Body of pancreas (tissue), 4 donors: ENCODE data around the gene AMPH. TPM values are rescaled to one million over a fixed set of nuclear protein-coding genes. Genes with fewer than 3 reads are reported as not detected.
A peak's percentile ranks its signal among the peaks of the same experiment; 100 is the strongest.

Source experiments
- ATAC-seq: fragments of 150-250 bp; one replicate; pipeline ENCODE4 v1.9.1; 2016
- DNase-seq, 4 donors: peaks; one replicate each; pipeline ENCODE4 v3.0.0-alpha.2; 2019
- H3K27ac ChIP-seq, 4 donors: fragments of 200-600 bp; sonication (generic); 1 replicate in 3 of 4; 2 replicates in 1 of 4; pipeline versions ENCODE4 v1.5.1 to v1.6.1; 2016 to 2019; ENCODE audit warnings: mild to moderate bottlenecking in 1 of 4, mixed read lengths in 1 of 4, moderate library complexity in 1 of 4
- H3K27me3 ChIP-seq, 2 donors: fragments of 200-600 bp; sonication (generic); one replicate each; pipeline ENCODE4 v1.6.0; 2016; ENCODE audit warnings: mild to moderate bottlenecking in 1 of 2
- H3K36me3 ChIP-seq, 2 donors: fragments of 200-600 bp; sonication (generic); replicated peaks in 1 of 2; 2 replicates each; pipeline ENCODE4 v1.5.1; 2016; ENCODE audit warnings: low read depth in 2 of 2; ENCODE audit not compliant: insufficient read depth in 1 of 2
- H3K4me1 ChIP-seq: fragments of 200-600 bp; sonication (generic); one replicate; pipeline ENCODE4 v1.6.0; 2016
- H3K4me3 ChIP-seq, 2 donors: fragments of 200-600 bp; sonication (generic); 1 replicate in 1 of 2; 2 replicates in 1 of 2; pipeline ENCODE4 v1.5.1; 2016 to 2019
- H3K9me3 ChIP-seq, 3 donors: fragments of 200-600 bp; sonication (generic); 1 replicate in 2 of 3; 2 replicates in 1 of 3; pipeline ENCODE4 v1.5.1; 2016
- POLR2A ChIP-seq, 3 donors: fragments of 450-650 bp; IDR thresholded peaks; one replicate each; pipeline ENCODE4 v1.6.1; 2016; ENCODE audit warnings: antibody characterized with exemption in 3 of 3, mild to moderate bottlenecking in 2 of 3
- WGBS, 2 donors: methylation state at CpG; one replicate each; pipeline ENCODE4 v1.1.5; 2017; 5-methylcytosine and 5-hydroxymethylcytosine counted together
- intact Hi-C: fragments of 100-400 bp; cut with DNase I; formaldehyde crosslinking; loops from one replicate; pipeline ENCODE4 v1.15.1; 2023
- total RNA-seq, 2 donors: library from RNA; depleted of rRNA; stranded (reverse); fragments of >200 nt; gene quantifications; one replicate each; pipeline ENCODE4 v1.1.0, GENCODE V29; 2016
- TF ChIP-seq, protein P1 (sequence below), 7 experiments: fragments of 450-650 bp in 4 of 7; fragments of 200-600 bp in 3 of 7; sonication (generic) in 3 of 7; IDR thresholded peaks; one replicate each; pipeline ENCODE4 v1.5.1; 2016 to 2019; ENCODE audit warnings: antibody characterized with exemption in 7 of 7

Gene AMPH
- total RNA-seq, 2 donors from 2014 or later: 2.6 to 14.2 TPM

DNA sequence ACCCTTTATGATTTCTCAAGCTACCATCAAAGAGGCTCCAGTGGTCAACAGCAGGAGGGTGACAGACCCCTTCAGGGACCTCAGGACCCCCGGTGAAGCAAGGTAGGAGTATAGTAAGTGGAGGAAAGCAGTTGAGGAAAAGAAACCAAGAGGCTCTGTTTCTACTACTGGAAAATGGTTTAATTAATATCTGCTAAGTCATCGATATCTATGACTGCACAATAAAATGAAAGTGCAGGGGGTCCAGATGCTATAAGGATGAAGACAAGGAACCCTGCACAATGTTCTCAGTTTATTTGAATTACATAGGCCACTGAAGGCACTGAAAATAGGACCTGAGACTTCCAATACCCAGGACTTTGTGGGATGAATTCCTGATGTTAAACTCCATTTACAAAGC is 23.7 kb downstream of the AMPH start:
- intact Hi-C loops: no loop called here
- ATAC-seq: no peak
- Histone ChIP-seq H3K36me3 (no peaks in the 10 kb centered on the region), H3K4me3 (no peak overlapping the region), H3K4me1 (no peaks in the 10 kb centered on the region), H3K27me3 (no peaks in the 10 kb centered on the region), H3K27ac (no peak overlapping the region), H3K9me3 (no peaks in the 10 kb centered on the region)
- WGBS, 2 donors: 68 to 71% methylated on average over 2 of the region's 2 CpGs
- TF ChIP-seq POLR2A (IDR thresholded peaks at IDR 0.05): no peak
- TF ChIP-seq, protein P1, sequence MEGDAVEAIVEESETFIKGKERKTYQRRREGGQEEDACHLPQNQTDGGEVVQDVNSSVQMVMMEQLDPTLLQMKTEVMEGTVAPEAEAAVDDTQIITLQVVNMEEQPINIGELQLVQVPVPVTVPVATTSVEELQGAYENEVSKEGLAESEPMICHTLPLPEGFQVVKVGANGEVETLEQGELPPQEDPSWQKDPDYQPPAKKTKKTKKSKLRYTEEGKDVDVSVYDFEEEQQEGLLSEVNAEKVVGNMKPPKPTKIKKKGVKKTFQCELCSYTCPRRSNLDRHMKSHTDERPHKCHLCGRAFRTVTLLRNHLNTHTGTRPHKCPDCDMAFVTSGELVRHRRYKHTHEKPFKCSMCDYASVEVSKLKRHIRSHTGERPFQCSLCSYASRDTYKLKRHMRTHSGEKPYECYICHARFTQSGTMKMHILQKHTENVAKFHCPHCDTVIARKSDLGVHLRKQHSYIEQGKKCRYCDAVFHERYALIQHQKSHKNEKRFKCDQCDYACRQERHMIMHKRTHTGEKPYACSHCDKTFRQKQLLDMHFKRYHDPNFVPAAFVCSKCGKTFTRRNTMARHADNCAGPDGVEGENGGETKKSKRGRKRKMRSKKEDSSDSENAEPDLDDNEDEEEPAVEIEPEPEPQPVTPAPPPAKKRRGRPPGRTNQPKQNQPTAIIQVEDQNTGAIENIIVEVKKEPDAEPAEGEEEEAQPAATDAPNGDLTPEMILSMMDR (IDR thresholded peaks at IDR 0.05): no peak
- DNase-seq: no peak

DNA sequence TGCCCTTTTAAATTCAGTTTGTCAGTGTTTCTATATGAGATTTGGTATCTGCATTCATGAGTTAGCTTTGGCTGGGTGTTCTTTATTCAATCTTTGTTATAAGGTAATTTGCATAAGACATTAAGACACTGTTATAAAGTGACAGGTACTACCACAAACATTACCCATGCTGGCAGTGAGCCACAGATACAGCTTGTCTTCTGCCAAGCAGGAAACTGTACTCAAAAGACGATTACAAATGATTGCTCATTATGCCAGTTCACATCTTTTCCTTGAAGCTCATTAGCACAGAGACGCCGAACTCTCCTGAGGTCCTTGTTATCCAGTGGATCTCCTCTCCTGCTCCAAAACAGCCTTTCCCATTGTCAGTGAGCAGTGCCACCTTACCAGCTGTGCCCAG is 30.4 kb downstream of the AMPH start:
- Histone ChIP-seq H3K27me3 (no peaks in the 10 kb centered on the region), H3K9me3 (no peaks in the 10 kb centered on the region), H3K4me3 (no peak overlapping the region), H3K27ac (no peak overlapping the region), H3K36me3 (no peaks in the 10 kb centered on the region), H3K4me1 (no peaks in the 10 kb centered on the region)
- DNase-seq: no peak
- intact Hi-C loops: no loop called here
- WGBS, 2 donors: 57 to 71% methylated on average over 3 of the region's 3 CpGs
- ATAC-seq: no peak
- TF ChIP-seq, protein P1 (IDR thresholded peaks at IDR 0.05): no peak
- no peak for TF ChIP-seq POLR2A (IDR thresholded peaks at IDR 0.05)

DNA sequence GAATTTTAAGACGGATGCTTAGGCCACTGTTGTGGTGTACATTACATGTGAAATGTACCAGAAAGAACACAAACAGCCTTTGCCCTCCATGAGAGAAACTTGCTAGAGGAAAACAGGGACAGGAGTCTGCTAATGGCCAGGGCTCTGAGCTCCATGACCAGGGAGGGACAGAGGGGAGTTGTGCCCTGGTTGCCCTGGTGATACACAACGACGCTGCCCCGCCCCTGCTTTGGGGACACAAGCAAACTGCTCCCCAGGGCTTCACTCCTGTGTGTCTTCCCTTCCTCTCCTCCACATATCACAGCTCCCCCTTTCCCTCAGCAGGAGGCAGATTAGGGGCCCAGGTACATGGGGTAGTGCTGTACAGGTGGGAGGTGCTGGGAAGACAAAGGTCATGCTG is 36.2 kb downstream of the AMPH start:
- no peaks in the 10 kb centered on the region for H3K4me1 ChIP-seq
- H3K4me3 ChIP-seq: no peak overlapping the region
- H3K36me3 ChIP-seq: no peaks in the 10 kb centered on the region
- DNase-seq: peak in 2 of 4 donors; percentile 5 to 15
- WGBS, 2 donors: 41 to 58% methylated on average over 4 of the region's 4 CpGs
- H3K9me3 ChIP-seq: no peaks in the 10 kb centered on the region
- H3K27me3 ChIP-seq: no peaks in the 10 kb centered on the region
- intact Hi-C loops: no loop called here
- no peak for ATAC-seq
- TF ChIP-seq, protein P1 (IDR thresholded peaks at IDR 0.05): no peak
- TF ChIP-seq POLR2A (IDR thresholded peaks at IDR 0.05): no peak
- H3K27ac ChIP-seq: no peak overlapping the region

DNA sequence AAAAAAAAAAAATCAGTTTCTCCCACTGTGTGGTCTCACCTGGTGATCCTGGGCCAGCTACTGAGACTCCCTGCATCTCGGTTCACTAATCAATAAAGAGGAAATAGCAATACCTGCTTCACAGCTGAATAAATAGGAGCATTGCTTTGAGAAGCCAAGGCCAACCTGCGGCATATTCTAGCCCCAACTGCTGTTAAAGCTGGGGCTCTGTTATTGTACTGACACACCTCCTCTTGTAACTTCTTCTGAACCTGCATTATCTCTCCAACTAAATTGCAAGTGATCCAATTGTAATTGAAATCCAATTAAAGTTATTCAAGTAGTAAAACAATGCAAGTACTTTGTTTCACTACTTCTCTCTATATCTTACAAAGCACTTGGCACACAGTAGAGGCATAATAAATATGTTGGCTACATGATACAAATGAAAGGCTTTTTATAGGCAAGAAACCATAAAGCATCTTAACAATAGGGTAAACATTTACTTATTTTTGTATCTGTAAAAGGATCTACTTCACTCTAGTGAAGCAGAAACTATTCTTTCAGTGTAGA is 38.4 kb downstream of the AMPH start:
- Histone ChIP-seq H3K27ac (no peak overlapping the region), H3K9me3 (no peaks in the 10 kb centered on the region), H3K27me3 (no peaks in the 10 kb centered on the region), H3K36me3 (no peaks in the 10 kb centered on the region), H3K4me1 (no peaks in the 10 kb centered on the region), H3K4me3 (no peak overlapping the region)
- ATAC-seq: no peak
- TF ChIP-seq POLR2A (IDR thresholded peaks at IDR 0.05): no peak
- no peak for DNase-seq
- intact Hi-C loops: no loop called here
- WGBS, 2 donors: 8 to 13% methylated on average over 2 of the region's 2 CpGs

DNA sequence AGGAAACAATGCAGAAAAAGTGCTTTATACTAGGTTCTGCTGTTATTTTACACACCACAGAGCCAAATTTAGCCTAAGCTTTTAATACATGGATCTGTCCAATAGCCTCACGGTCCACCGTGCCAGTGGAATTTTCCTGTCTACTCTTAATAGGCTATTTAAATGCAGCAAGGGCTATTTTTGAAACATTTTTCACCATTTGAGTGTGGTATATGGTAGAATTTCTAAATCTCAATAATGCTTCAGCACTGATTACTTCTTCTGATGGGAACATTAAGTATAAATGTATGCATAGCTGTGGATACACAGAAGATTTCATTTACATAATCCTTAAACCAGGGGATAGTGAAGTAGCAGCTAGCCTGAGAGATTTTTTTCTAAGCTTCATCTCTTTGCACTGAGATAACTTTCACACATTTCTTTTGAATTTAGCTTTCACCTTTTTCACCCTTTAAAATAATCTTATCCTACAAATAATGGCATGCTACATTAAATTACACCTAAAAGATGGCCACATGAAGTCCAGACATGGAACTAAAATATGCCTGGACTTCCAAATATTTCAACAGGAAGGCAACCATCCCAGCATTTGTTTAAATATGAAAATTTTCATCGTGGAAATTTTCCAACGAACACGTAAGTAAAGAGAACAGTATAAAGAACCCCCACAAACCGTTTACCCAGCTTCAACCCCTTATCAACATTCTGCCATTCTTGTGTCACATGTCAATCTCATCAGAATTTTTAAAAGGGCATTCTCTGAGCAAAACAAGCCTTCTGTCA is 45.4 kb downstream of the AMPH start:
- intact Hi-C loops: no loop called here
- DNase-seq (no peak), ATAC-seq (no peak)
- Histone ChIP-seq H3K4me1 (no peaks in the 10 kb centered on the region), H3K27me3 (no peaks in the 10 kb centered on the region), H3K4me3 (no peak overlapping the region), H3K27ac (no peak overlapping the region), H3K36me3 (no peaks in the 10 kb centered on the region), H3K9me3 (no peaks in the 10 kb centered on the region)
- TF ChIP-seq, protein P1 (IDR thresholded peaks at IDR 0.05): no peak
- TF ChIP-seq POLR2A (IDR thresholded peaks at IDR 0.05): no peak
- 35 to 37% methylated on average over 6 of the region's 6 CpGs for WGBS, 2 donors
